ENCODE data around the gene BMAL1.
"Not testable (repeated sequence)": the region's sequence is repeated elsewhere in the genome, so short reads cannot be mapped to it uniquely, and the experiment has no call there.

BMAL1 gene

DNA sequence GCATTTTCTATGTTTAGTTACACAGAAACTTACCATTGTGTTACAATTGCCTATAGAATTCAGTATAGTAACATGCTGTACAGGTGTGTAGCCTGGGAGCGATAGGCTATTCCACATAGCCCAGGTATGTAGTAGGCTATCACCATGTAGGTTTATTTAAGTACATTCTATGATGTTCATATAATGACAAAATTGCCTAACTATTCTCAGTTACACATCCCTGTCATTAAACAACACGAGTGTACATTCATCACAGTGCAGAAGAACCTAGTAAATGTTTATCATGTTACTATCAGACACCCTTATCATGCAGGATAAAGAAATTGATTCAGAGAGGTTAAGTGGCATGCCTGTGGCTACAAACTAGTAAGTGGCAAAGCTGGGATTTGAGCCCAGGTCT lies 28.4 kb upstream of the BMAL1 start:
- Histone ChIP-seq H3K4me3 (ENCODE audit: low read depth, low read length) (no peak overlapping the region), H3K27me3 (no peaks in the 10 kb centered on the region), H3K9me3 (no peaks in the 10 kb centered on the region), H3K36me3 (no peaks in the 10 kb centered on the region), H3K4me1 (no peaks in the 10 kb centered on the region)
- TF ChIP-seq, protein P1, sequence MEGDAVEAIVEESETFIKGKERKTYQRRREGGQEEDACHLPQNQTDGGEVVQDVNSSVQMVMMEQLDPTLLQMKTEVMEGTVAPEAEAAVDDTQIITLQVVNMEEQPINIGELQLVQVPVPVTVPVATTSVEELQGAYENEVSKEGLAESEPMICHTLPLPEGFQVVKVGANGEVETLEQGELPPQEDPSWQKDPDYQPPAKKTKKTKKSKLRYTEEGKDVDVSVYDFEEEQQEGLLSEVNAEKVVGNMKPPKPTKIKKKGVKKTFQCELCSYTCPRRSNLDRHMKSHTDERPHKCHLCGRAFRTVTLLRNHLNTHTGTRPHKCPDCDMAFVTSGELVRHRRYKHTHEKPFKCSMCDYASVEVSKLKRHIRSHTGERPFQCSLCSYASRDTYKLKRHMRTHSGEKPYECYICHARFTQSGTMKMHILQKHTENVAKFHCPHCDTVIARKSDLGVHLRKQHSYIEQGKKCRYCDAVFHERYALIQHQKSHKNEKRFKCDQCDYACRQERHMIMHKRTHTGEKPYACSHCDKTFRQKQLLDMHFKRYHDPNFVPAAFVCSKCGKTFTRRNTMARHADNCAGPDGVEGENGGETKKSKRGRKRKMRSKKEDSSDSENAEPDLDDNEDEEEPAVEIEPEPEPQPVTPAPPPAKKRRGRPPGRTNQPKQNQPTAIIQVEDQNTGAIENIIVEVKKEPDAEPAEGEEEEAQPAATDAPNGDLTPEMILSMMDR (IDR thresholded peaks at IDR 0.05; ENCODE audit: low read depth, low read length) = no peak
- DNase-seq = no peak

DNA sequence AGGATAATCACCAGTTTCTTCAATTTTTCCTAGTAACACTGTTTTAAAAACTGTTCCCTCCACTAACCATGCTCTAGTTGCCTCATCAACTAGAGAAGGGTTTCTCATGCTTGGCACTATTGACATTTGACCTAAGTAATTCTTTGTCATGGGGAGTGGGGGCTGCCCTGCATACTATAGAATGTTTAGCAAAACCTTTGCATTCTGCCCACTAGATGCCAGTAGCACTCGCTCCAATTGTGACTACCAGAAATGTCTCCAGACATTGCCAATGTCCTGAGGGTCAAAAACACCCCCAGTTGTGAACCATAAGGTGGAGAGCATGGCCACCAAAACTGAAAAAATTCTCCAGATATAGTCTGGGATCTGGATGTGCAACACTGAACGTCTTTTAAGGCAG lies 27.6 kb upstream of the BMAL1 start:
- TF ChIP-seq, protein P1 (IDR thresholded peaks at IDR 0.05; ENCODE audit: low read depth, low read length) = no peak
- no peak for DNase-seq
- H3K27me3 ChIP-seq = no peaks in the 10 kb centered on the region

DNA sequence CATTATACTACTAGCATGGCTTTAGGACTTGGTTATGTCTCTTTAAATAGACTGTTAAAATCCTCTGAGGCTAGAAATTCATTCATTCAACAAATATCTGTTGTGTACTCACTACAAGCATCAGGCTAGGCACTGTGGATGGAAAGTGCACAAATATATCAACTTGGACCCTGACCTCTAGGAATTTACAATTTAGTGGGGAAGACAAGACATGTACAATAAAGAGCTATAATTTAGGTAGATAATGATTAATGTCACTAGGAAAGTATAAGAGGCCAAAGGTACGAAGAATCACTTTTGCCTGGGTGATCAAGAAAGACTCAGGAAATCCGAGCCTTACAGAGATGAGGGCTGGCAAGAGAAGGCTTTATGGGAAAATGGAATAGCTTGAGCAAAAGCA lies 25.6 kb upstream of the BMAL1 start:
- no peaks in the 10 kb centered on the region; the same call in 1 of the 2 replicates for H3K27me3 ChIP-seq
- no peaks in the 10 kb centered on the region for H3K4me1 ChIP-seq
- no peak overlapping the region for H3K4me3 ChIP-seq (ENCODE audit: low read depth, low read length)
- TF ChIP-seq, protein P1 (IDR thresholded peaks at IDR 0.05; ENCODE audit: low read depth, low read length) = no peak
- no peaks in the 10 kb centered on the region for H3K9me3 ChIP-seq
- no peak for DNase-seq
- no peaks in the 10 kb centered on the region for H3K36me3 ChIP-seq

More for the DNA sequence above, 27.6 kb upstream of the BMAL1 start:
- no peaks in the 10 kb centered on the region for H3K36me3 ChIP-seq
- H3K9me3 ChIP-seq = no peaks in the 10 kb centered on the region
- H3K4me3 ChIP-seq (ENCODE audit: low read depth, low read length) = no peak overlapping the region
- H3K4me1 ChIP-seq = no peaks in the 10 kb centered on the region

DNA sequence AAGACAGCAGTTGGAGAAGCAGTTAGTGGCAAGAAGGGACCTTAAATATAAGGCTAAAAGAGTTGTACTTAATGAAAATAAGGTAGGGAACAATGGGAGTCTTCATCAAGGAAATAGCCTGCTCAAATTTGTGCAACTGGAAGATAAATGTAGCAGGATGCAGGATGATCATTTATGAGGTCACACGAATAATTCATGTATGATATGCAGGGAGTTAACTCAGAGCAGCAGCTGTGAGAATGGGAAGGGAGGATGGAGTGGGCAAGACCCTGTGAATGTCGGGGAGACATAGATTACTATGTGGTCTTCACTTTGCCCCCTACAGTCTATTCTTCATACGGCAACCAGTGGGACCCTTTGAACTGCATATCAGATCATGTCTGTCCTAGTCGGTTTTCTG lies 25.2 kb upstream of the BMAL1 start:
- no peaks in the 10 kb centered on the region; the same call in 1 of the 2 replicates for H3K27me3 ChIP-seq
- TF ChIP-seq, protein P1 (IDR thresholded peaks at IDR 0.05; ENCODE audit: low read depth, low read length) = no peak
- no peaks in the 10 kb centered on the region for H3K9me3 ChIP-seq
- no peak for DNase-seq
- no peak overlapping the region for H3K4me3 ChIP-seq (ENCODE audit: low read depth, low read length)
- no peaks in the 10 kb centered on the region for H3K4me1 ChIP-seq
- no peaks in the 10 kb centered on the region for H3K36me3 ChIP-seq

DNA sequence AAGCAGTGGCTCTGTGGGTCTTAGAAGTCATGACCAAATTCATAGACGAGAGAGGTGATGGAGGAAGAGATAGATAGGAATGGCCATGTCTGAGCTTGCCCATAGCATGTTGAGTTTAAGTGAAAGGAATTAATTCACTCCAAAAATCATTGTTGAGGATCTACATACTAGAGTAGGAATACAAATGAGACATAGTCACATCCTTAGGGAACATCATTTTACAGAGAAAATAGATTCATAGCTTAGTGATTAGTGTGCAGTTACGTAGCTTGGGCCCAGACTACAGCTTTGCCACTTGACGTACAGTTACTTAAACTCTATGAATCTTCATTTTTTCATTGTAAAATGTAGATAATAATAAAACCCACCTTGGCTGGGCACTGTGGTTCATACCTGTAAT lies 21.4 kb upstream of the BMAL1 start:
- TF ChIP-seq, protein P1 (IDR thresholded peaks at IDR 0.05; ENCODE audit: low read depth, low read length) = no peak
- Histone ChIP-seq H3K4me3 (ENCODE audit: low read depth, low read length) (no peak overlapping the region), H3K27me3 (no peaks in the 10 kb centered on the region; the same call in 1 of the 2 replicates)

DNA sequence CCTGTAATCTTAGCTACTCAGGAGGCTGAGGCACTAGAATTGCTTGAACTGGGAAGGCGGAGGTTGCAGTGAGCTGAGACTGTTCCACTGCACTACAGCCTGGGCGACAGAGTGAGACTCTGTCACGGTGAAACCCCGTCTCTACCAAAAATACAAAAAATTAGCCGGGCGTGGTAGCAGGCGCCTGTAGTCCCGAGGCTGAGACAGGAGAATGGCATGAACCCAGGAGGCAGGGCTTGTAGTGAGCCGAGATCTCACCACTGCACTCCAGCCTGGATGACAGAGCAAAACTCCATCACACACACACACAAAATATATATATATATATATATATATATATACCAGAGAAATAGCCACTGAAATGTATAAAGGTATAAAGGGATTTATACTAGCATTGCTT lies 19.5 kb upstream of the BMAL1 start:
- not testable (repeated sequence) for DNase-seq; H3K27me3 ChIP-seq; H3K36me3 ChIP-seq; H3K4me1 ChIP-seq; H3K9me3 ChIP-seq; H3K4me3 ChIP-seq (ENCODE audit: low read depth, low read length)

More for the DNA sequence above, 21.4 kb upstream of the BMAL1 start:
- Histone ChIP-seq H3K9me3 (no peaks in the 10 kb centered on the region), H3K4me1 (no peaks in the 10 kb centered on the region), H3K36me3 (no peaks in the 10 kb centered on the region)
- no peak for DNase-seq

DNA sequence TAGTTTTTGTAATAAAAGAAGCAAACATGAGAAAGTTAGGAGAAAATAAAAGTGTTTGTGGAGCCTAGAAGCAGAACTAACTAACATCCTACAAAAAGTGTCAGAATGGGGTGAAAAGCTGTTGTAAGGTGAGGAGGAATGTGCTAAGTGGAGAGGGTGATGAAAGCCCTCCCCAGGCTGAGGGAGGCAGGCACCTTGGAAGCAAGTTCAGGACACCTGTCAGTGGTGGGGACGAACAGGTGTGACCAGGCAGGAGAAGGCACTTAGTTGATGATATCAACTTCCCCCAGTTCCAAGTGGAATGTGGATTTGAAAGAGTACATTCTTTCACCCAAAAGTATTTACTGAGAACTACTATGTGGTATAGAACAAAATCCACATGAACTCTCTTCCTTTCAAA lies 18.7 kb upstream of the BMAL1 start:
- no peaks in the 10 kb centered on the region; the same call in 1 of the 2 replicates for H3K27me3 ChIP-seq
- TF ChIP-seq, protein P1 (IDR thresholded peaks at IDR 0.05; ENCODE audit: low read depth, low read length) = no peak
- H3K4me3 ChIP-seq (ENCODE audit: low read depth, low read length) = no peak overlapping the region
- no peaks in the 10 kb centered on the region for H3K36me3 ChIP-seq
- no peak for DNase-seq
- no peaks in the 10 kb centered on the region for H3K4me1 ChIP-seq
- no peaks in the 10 kb centered on the region for H3K9me3 ChIP-seq

Data from BE2C (cell line).